ENCODE measurements around the gene CYFIP1.

CYFIP1 gene

GRCh38 chr15:22867886-22868285, 112.3 kb downstream of the CYFIP1 start:
- DNase-seq (ENCODE audit: low read depth): no peak

GRCh38 chr15:22866079-22866478, 114.1 kb downstream of the CYFIP1 start:
- DNase-seq (ENCODE audit: low read depth): no peak

DNA sequence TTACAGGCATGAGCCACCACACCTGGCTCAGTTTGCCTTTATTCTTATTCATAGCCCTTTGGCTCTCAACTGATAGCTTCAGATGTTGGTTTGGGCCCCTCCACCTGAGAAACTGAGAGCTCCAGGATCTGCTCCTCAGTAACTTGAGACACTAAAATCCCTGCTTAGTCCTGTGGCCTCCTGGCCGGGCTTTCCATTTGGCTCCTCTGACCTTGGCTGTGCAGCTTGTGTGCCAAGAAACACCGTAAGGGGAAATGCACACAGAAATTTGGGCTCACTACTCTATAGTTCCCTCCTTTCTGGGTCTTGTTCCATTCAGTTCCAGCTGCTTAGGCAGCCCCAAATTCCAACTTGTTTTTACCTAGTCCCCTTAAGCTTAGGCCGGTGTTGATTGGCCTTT, 116.8 kb downstream of the CYFIP1 start:
- no peak for DNase-seq (ENCODE audit: low read depth)

GRCh38 chr15:22861161-22861560, 119.0 kb downstream of the CYFIP1 start:
- no peak for DNase-seq (ENCODE audit: low read depth)

GRCh38 chr15:22856659-22857058, 123.5 kb downstream of the CYFIP1 start:
- no peak for DNase-seq (ENCODE audit: low read depth)

- no peak for DNase-seq (ENCODE audit: low read depth)
These were observed 124.4 kb downstream of the CYFIP1 start for GRCh38 chr15:22855791-22856190.

DNA sequence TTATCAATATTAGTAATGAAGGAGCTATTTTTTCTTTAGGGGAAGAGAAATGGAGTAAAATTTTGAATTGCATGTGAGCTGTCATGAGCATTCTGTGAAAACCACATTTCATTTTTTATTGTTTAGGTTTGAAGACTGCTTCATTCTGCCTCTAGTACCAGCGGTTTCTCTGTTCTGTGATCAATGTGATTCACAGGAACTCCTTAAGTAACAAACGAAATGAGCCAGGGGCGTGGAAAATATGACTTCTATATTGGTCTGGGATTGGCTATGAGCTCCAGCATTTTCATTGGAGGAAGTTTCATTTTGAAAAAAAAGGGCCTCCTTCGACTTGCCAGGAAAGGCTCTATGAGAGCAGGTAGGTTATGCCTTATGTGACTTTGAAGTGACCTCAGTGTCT, 128.7 kb downstream of the CYFIP1 start:
- DNase-seq (ENCODE audit: low read depth): no peak

GRCh38 chr15:22850055-22850454, 130.1 kb downstream of the CYFIP1 start:
- no peak for DNase-seq (ENCODE audit: low read depth)

GRCh38 chr15:22846073-22846472, 134.1 kb downstream of the CYFIP1 start:
- no peak for DNase-seq (ENCODE audit: low read depth)

- DNase-seq (ENCODE audit: low read depth): no peak
These were observed 134.8 kb downstream of the CYFIP1 start for GRCh38 chr15:22845289-22845900.

- no peak for DNase-seq (ENCODE audit: low read depth)
These were observed 135.5 kb downstream of the CYFIP1 start for GRCh38 chr15:22844421-22845288.

DNA sequence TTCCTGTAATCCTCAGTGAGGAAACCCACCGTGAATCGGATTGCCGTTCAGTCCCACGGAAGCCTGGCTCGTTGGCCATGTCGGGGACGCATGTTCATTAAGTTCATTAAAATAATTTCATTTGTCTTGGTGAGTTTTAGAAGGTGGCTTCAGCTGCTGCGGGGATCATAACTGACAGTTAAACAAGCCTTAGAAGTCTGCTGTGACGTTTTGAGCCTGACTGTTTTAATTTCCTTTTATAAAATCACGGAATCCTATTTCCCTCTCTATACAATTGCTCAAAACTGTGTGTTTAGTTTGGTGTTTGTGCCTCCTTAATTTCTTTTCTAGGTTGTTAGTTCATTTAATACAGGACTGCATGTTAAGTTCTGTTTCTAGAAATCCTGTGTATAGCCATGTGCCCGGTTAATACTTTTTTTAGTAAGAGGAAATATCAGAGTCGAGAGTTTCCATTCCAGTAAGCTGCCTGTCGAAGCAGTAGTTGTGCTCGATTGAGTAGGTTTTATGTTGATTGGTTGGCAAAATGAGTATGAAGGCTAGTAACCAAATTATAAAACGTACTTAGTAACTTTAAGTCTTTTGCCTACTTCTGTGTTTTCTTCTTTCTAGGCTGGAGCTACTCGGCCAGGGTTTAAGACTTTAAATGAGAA, 141.0 kb downstream of the CYFIP1 start:
- DNase-seq (ENCODE audit: low read depth): no peak

- DNase-seq (ENCODE audit: low read depth): peak; percentile 96
These were observed 141.7 kb downstream of the CYFIP1 start, which contains the start of gene NIPA2 for GRCh38 chr15:22838292-22839042. TSS of gene NIPA2 (plus strand) at chr15:22838666. CDS start at chr15:22851732, 13,066 bp downstream.

GRCh38 chr15:22831473-22831872, 148.7 kb downstream of the CYFIP1 start:
- peak; percentile 31 for DNase-seq (ENCODE audit: low read depth)

DNA sequence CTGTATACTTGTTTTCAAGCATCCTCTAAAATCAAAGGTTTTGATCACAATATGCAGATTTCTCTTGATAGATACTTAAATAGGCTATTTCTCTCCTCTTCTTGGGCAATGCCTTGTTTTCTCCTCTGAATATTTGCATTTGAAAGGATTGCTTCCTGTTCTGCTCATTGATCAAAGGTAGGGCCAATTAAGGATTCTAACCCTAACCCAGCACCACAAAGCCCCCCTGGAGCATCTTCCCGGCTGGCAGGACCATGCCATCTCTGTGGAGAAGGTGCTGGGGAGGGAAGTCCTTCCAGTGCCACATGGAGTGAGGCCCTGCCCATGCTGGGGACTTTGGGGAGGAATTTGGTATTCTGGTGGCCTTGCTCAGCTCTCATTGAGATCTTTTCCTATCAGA, 153.0 kb downstream of the CYFIP1 start:
- no peak for DNase-seq (ENCODE audit: low read depth)

DNA sequence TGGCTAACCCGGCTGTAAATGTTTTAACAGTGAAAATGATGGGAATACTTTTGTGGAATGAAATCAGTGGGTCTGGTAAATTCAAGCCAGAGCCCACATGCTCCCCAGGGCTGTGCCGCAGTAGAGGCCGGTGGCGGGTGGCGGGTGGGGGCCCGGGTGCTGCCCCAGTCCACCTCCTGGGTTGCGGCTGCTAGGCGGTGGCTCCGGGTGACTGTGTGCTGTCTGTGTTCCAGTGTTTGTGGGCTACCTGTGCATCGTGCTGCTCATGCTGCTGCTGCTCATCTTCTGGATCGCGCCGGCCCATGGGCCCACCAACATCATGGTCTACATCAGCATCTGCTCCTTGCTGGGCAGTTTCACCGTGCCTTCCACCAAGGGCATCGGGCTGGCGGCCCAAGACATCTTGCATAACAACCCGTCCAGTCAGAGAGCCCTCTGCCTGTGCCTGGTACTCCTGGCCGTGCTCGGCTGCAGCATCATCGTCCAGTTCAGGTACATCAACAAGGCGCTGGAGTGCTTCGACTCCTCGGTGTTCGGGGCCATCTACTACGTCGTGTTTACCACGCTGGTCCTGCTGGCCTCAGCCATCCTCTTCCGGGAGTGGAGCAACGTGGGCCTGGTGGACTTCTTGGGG, 156.6 kb downstream of the CYFIP1 start:
- DNase-seq (ENCODE audit: low read depth): no peak

GRCh38 chr15:22819651-22820050, 160.5 kb downstream of the CYFIP1 start:
- no peak for DNase-seq (ENCODE audit: low read depth)
